ENCODE data around the gene TENT5A.

DNA sequence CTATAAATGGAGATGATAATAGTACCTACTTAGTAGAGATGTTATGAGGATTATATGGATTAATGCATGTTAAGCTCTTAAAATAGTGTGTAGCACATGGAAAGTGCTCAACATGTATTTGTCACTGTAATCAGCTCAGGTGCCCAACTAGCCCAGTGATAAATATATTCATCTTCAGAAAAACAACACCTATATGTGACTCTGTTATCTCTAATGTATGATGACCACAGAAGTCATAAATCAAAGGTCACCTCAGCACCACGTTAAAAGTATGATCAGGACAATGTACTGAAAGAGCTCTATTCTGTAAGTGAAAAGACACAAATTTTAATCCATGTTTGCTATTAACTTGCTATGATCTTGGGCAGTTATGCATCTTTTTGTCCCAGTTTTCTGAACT, 36.8 kb upstream of the TENT5A start:
- TF ChIP-seq POLR2AphosphoS5 (IDR thresholded peaks at IDR 0.05; ENCODE audit: low read depth, low read length) (no peak), TAF1 (IDR thresholded peaks at IDR 0.05; ENCODE audit: borderline replicate concordance, insufficient read depth, low read length) (no peak)
- TF ChIP-seq, protein P1, sequence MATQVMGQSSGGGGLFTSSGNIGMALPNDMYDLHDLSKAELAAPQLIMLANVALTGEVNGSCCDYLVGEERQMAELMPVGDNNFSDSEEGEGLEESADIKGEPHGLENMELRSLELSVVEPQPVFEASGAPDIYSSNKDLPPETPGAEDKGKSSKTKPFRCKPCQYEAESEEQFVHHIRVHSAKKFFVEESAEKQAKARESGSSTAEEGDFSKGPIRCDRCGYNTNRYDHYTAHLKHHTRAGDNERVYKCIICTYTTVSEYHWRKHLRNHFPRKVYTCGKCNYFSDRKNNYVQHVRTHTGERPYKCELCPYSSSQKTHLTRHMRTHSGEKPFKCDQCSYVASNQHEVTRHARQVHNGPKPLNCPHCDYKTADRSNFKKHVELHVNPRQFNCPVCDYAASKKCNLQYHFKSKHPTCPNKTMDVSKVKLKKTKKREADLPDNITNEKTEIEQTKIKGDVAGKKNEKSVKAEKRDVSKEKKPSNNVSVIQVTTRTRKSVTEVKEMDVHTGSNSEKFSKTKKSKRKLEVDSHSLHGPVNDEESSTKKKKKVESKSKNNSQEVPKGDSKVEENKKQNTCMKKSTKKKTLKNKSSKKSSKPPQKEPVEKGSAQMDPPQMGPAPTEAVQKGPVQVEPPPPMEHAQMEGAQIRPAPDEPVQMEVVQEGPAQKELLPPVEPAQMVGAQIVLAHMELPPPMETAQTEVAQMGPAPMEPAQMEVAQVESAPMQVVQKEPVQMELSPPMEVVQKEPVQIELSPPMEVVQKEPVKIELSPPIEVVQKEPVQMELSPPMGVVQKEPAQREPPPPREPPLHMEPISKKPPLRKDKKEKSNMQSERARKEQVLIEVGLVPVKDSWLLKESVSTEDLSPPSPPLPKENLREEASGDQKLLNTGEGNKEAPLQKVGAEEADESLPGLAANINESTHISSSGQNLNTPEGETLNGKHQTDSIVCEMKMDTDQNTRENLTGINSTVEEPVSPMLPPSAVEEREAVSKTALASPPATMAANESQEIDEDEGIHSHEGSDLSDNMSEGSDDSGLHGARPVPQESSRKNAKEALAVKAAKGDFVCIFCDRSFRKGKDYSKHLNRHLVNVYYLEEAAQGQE (IDR thresholded peaks at IDR 0.05; ENCODE audit: insufficient read depth in 1 of 2, low read depth in 2 of 2, low read length in 2 of 2), result no peak

Data from PFSK-1 (cell line).